GM12878 (cell line): ENCODE results near the gene NIPAL3.

ENCODE experiments used
- CTCF ChIP-seq, 3 experiments: IDR thresholded peaks in 2 of 3; conservative IDR thresholded peaks in 1 of 3; 2 replicates each; pipeline ENCODE4 v1.5.1; 2011; ENCODE audit warnings: low read depth in 3 of 3, low read length in 3 of 3, mild to moderate bottlenecking in 3 of 3, control low read depth in 2 of 3, moderate library complexity in 2 of 3, inconsistent platforms in 1 of 3, mixed read lengths in 1 of 3; ENCODE audit not compliant: control insufficient read depth in 2 of 3, insufficient read depth in 1 of 3; ENCODE audit errors: extremely low read depth in 1 of 3
- EP300 ChIP-seq, 2 experiments: fragments of 150-350 bp in 1 of 2; IDR thresholded peaks; 2 replicates each; pipeline ENCODE4 v1.6.1; 2011 to 2012; ENCODE audit warnings: low read depth in 2 of 2, low read length in 2 of 2, borderline replicate concordance in 1 of 2, improper control_type of control experiment in 1 of 2, inconsistent platforms in 1 of 2; ENCODE audit not compliant: control insufficient read depth in 1 of 2
- EZH2 ChIP-seq: IDR thresholded peaks from 2 replicates; pipeline ENCODE4 v1.6.1; 2012; ENCODE audit warnings: low read depth, mild to moderate bottlenecking, control low read depth, inconsistent platforms, low read length, borderline replicate concordance; ENCODE audit not compliant: control insufficient read depth
- HDAC6 ChIP-seq: fragments of 200-600 bp; sonication (generic); IDR thresholded peaks from one replicate; pipeline ENCODE4 v1.8.0; 2017; ENCODE audit warnings: antibody characterized with exemption; ENCODE audit not compliant: unreplicated experiment
- MAX ChIP-seq: IDR thresholded peaks from 2 replicates; pipeline ENCODE4 v1.6.1; 2012; ENCODE audit warnings: low read depth, low read length, improper control_type of control experiment
- NR2C2 ChIP-seq: IDR thresholded peaks from 2 replicates; pipeline ENCODE4 v1.6.1; 2011; ENCODE audit warnings: borderline replicate concordance, low read depth; ENCODE audit not compliant: control insufficient read depth, insufficient read length
- PBX3 ChIP-seq: IDR thresholded peaks from 2 replicates; pipeline ENCODE4 v1.6.1; 2011; ENCODE audit warnings: mild to moderate bottlenecking, low read depth, low read length, moderate library complexity; ENCODE audit not compliant: insufficient replicate concordance
- POLR2A ChIP-seq: IDR thresholded peaks from 2 replicates; pipeline ENCODE4 v1.6.1; 2011; ENCODE audit warnings: low read depth, mild to moderate bottlenecking, low read length
- POLR2AphosphoS5 ChIP-seq: IDR thresholded peaks from 2 replicates; pipeline ENCODE4 v1.6.1; 2011; ENCODE audit warnings: mild to moderate bottlenecking, low read length, inconsistent platforms
- SPI1 ChIP-seq: IDR thresholded peaks from 2 replicates; pipeline ENCODE4 v1.6.1; 2011; ENCODE audit warnings: low read depth, mild to moderate bottlenecking, low read length, moderate library complexity, borderline replicate concordance; ENCODE audit not compliant: insufficient read depth
- ZNF274 ChIP-seq: IDR thresholded peaks from one replicate; pipeline ENCODE4 v1.8.0; 2011; ENCODE audit not compliant: insufficient read length, insufficient read depth

- TF ChIP-seq PBX3 = no peak
- TF ChIP-seq MAX = no peak
- TF ChIP-seq SPI1 = no peak
- TF ChIP-seq EZH2 = no peak
- TF ChIP-seq POLR2AphosphoS5 = no peak
- TF ChIP-seq CTCF (IDR thresholded peaks at IDR 0.05 in 2 of 3, conservative IDR thresholded peaks at IDR 0.05 in 1 of 3; ENCODE audit: control insufficient read depth in 2 of 3, extremely low read depth in 1 of 3, insufficient read depth in 1 of 3, low read depth in 3 of 3, low read length in 3 of 3) = no peak
- TF ChIP-seq NR2C2 = no peak
- no peak for TF ChIP-seq ZNF274
- TF ChIP-seq POLR2A = no peak
- no peak for TF ChIP-seq HDAC6
- no peak for TF ChIP-seq EP300 (IDR thresholded peaks at IDR 0.05; ENCODE audit: borderline replicate concordance in 1 of 2, control insufficient read depth in 1 of 2, low read depth in 2 of 2, low read length in 2 of 2)
These were observed 93.3 kb downstream of the NIPAL3 start for GRCh38 chr1:24508911-24509310.
